GM12891 (cell line): ENCODE results near the gene SERBP1.

Source experiments
- POLR2A ChIP-seq: IDR thresholded peaks from 2 replicates; pipeline ENCODE4 v1.6.1; 2011; ENCODE audit warnings: low read depth, low read length, control low read depth
- POLR2AphosphoS5 ChIP-seq: IDR thresholded peaks from 2 replicates; pipeline ENCODE4 v1.6.1; 2011; ENCODE audit warnings: low read depth, low read length, control low read depth
- SPI1 ChIP-seq: IDR thresholded peaks from 2 replicates; pipeline ENCODE4 v1.6.1; 2011; ENCODE audit warnings: low read depth, low read length, control low read depth

GRCh38 chr1:67465375-67465774 lies 35.2 kb upstream of the SERBP1 start:
- TF ChIP-seq POLR2A = no peak
- TF ChIP-seq POLR2AphosphoS5 = no peak
- no peak for TF ChIP-seq SPI1
